Measurements from ENCODE around the gene ADGRB2.

The ADGRB2 gene

GRCh38 chr1:31688233-31688918 is 75.8 kb downstream of the ADGRB2 start:
- Histone ChIP-seq H3K27ac (no peak overlapping the region), H3K27me3 (replicated peaks) (no peaks in the 10 kb centered on the region), H3K36me3 (replicated peaks) (no peaks in the 10 kb centered on the region), H3K4me3 (ENCODE audit: low read depth, low read length) (no peak overlapping the region)
- no peak for TF ChIP-seq CTCF (IDR thresholded peaks at IDR 0.05; ENCODE audit: low read depth, low read length, missing control alignments)
- no peak for DNase-seq
- in situ Hi-C loops (cut with HindIII; ENCODE audit: low pct_ligation_motif_present, low sequenced_read_pairs) = no loop called here

- H3K27me3 ChIP-seq (replicated peaks) = no peaks in the 10 kb centered on the region
- no peak for TF ChIP-seq CTCF (IDR thresholded peaks at IDR 0.05; ENCODE audit: low read depth, low read length, missing control alignments)
- H3K4me3 ChIP-seq (ENCODE audit: low read depth, low read length) = no peak overlapping the region
- no peaks in the 10 kb centered on the region for H3K36me3 ChIP-seq (replicated peaks)
- no peak overlapping the region for H3K27ac ChIP-seq
- no peak for DNase-seq
- in situ Hi-C loops (cut with HindIII; ENCODE audit: low pct_ligation_motif_present, low sequenced_read_pairs) = no loop called here
Observed at GRCh38 chr1:31687601-31688000, 76.5 kb downstream of the ADGRB2 start.

- Histone ChIP-seq H3K36me3 (replicated peaks) (peaks cover 2% of the 10 kb centered on the region), H3K27ac (no peak overlapping the region), H3K27me3 (replicated peaks) (no peaks in the 10 kb centered on the region), H3K4me3 (ENCODE audit: low read depth, low read length) (no peak overlapping the region)
- in situ Hi-C loops (cut with HindIII; ENCODE audit: low pct_ligation_motif_present, low sequenced_read_pairs) = no loop called here
- DNase-seq = no peak
- no peak for TF ChIP-seq CTCF (IDR thresholded peaks at IDR 0.05; ENCODE audit: low read depth, low read length, missing control alignments)
Observed at GRCh38 chr1:31685795-31686194, 78.3 kb downstream of the ADGRB2 start.

- H3K4me3 ChIP-seq (ENCODE audit: low read depth, low read length) = no peak overlapping the region
- H3K36me3 ChIP-seq (replicated peaks) = peaks cover 4% of the 10 kb centered on the region
- no peaks in the 10 kb centered on the region for H3K27me3 ChIP-seq (replicated peaks)
- no peak for DNase-seq
- peak; percentile 60 for TF ChIP-seq CTCF (IDR thresholded peaks at IDR 0.05; ENCODE audit: low read depth, low read length, missing control alignments)
- H3K27ac ChIP-seq = no peak overlapping the region
- in situ Hi-C loops (cut with HindIII; ENCODE audit: low pct_ligation_motif_present, low sequenced_read_pairs) = no loop called here
Observed at GRCh38 chr1:31683997-31684396, 80.1 kb downstream of the ADGRB2 start.

GRCh38 chr1:31681415-31681814 is 82.7 kb downstream of the ADGRB2 start:
- Histone ChIP-seq H3K4me3 (ENCODE audit: low read depth, low read length) (no peak overlapping the region), H3K36me3 (replicated peaks) (peaks cover 4% of the 10 kb centered on the region), H3K27ac (no peak overlapping the region), H3K27me3 (replicated peaks) (no peaks in the 10 kb centered on the region)
- in situ Hi-C loops (cut with HindIII; ENCODE audit: low pct_ligation_motif_present, low sequenced_read_pairs) = no loop called here
- TF ChIP-seq CTCF (IDR thresholded peaks at IDR 0.05; ENCODE audit: low read depth, low read length, missing control alignments) = peak; percentile 14
- DNase-seq = no peak

- no peak overlapping the region for H3K27ac ChIP-seq
- peak; percentile 29 for TF ChIP-seq CTCF (IDR thresholded peaks at IDR 0.05; ENCODE audit: low read depth, low read length, missing control alignments)
- H3K4me3 ChIP-seq (ENCODE audit: low read depth, low read length) = no peak overlapping the region
- peaks cover 4% of the 10 kb centered on the region for H3K36me3 ChIP-seq (replicated peaks)
- no peak for DNase-seq
- H3K27me3 ChIP-seq (replicated peaks) = no peaks in the 10 kb centered on the region
- in situ Hi-C loops (cut with HindIII; ENCODE audit: low pct_ligation_motif_present, low sequenced_read_pairs) = no loop called here
Observed at GRCh38 chr1:31679676-31680230, 84.4 kb downstream of the ADGRB2 start.
